GM12801 (cell line): ENCODE measurements around the gene CRYBB3.

ENCODE experiments used
- CTCF ChIP-seq: IDR thresholded peaks from one replicate; pipeline ENCODE4 v1.5.1; 2011; ENCODE audit warnings: control low read depth; ENCODE audit not compliant: insufficient read length; ENCODE audit errors: extremely low read depth

CRYBB3 gene

DNA sequence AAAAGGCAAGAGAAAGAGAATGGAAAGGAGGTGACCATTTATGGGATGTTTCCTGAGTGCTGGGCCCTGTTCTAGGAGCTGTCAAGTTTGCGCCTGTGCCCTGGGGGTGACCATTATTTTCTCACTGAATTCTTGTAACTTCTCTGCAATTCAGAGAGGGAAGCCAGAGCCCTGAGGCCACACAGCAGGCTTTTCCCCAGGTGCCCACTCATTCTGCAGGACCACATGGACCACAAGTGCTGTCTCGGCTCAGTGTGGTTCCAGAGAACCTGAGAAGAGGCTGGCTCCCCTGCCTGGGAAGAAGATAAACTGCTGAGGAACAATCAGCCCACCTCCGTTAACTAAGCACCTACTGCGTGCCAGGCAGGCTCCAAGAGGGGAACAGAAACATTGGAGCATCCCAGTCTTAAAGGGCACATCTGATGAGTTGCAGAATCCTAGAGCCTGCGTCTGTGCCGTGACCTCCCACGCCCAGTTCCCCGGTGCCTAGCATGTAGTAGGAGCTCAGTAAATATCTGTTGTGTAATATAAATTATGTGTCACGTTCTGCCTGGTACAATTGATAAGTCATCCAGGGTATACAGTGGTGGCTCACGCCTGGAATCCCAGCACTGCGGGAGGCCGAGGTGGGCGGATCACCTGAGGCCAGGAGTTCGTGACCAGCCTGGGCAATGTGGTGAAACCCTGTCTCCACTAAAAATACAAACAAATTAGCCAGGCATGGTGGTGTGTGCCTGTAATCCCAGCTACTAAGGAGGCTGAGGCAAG lies 31.6 kb upstream of the CRYBB3 start:
- TF ChIP-seq CTCF, result no peak

DNA sequence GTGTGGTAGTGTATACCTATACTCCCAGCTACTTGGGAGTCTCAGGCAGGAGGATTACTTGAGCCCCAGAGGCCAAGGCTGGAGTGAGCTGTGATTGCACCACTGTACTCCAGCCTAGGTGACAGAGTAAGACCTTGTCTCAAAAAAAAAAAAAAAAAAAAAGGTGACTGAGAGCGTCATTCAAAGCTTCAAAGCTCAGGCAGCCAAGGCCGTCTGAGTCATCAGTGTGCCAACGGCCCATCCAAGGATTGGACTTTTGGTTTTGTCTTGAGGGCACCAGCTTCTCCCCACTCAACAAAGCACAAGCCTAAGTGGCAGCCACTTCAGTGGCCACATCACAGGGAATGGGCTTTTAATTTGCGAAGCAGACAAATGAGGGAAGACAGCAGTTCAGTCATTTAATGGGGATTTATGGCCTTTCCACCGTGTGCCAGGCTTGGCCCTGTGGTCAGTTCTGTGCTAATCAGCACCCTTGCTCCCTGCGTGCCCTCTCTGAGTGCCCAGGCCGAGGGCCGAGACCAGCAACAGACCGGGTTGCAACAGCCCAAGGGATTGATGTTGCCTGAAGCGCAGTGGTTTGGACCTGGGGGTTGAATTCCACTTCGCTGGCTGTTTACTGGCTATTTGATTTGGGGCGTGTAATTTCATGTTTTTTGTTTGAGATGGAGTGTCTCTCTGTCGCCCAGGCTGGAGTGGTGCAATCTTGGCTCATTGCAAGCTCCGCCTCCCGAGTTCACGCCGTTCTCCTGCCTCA lies 30.2 kb upstream of the CRYBB3 start:
- TF ChIP-seq CTCF, result no peak

GRCh38 chr22:25170426-25170980 lies 29.2 kb upstream of the CRYBB3 start:
- no peak for TF ChIP-seq CTCF

GRCh38 chr22:25172153-25172552 lies 27.5 kb upstream of the CRYBB3 start:
- no peak for TF ChIP-seq CTCF

DNA sequence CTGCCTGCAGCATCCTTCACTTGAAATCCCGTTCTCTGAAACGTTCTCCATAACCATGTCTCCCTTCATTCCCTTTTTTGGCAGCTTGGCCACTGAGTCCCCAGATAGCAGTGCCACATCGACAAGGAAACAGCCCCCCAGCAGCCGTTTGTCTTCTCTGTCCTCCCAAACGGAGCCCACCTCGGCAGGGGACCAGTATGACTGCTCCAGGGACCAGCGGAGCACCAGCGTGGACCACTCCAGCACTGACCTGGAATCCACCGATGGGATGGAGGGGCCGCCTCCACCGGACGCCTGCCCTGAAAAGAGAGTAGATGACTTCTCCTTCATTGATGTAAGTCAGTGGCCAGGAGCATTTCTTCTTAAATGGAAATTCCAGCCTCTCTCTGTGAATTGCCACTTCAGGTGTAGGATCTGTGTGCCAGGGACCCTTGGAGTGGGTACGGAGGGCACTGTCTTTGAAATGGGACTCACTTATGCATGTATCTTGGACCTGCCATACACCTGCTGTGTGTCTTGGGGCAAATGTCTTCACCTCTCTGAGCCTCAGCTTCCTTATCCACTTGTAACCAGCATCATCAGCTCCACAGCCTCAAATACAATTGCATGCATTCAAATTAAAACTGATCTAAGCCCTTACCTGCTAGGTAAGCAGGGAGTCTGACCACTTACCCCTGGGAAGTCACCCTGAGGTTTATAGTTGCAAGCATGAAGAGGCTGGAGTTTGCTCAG lies 25.3 kb upstream of the CRYBB3 start:
- no peak for TF ChIP-seq CTCF

GRCh38 chr22:25174888-25175411 lies 24.7 kb upstream of the CRYBB3 start:
- TF ChIP-seq CTCF, result no peak

GRCh38 chr22:25176175-25176574 lies 23.5 kb upstream of the CRYBB3 start:
- TF ChIP-seq CTCF, result no peak
